Mesendoderm (in vitro differentiated cells): ENCODE results near the gene MMP28.

ENCODE experiments used
- DNase-seq: peaks from one replicate; pipeline ENCODE4 v3.0.0; 2013
- H2AK5ac ChIP-seq: 2 replicates; pipeline ENCODE4 v1.6.1; 2013; ENCODE audit warnings: low read length, inconsistent platforms
- H2BK120ac ChIP-seq: 2 replicates; pipeline ENCODE4 v1.6.1; 2013; ENCODE audit warnings: low read depth, mild to moderate bottlenecking, low read length, moderate library complexity, mixed read lengths
- H2BK15ac ChIP-seq: replicated peaks from 2 replicates; pipeline ENCODE4 v1.6.1; 2013; ENCODE audit warnings: low read depth, mild to moderate bottlenecking, moderate library complexity
- H2BK5ac ChIP-seq: 2 replicates; pipeline ENCODE4 v1.6.1; 2013; ENCODE audit warnings: low read length, inconsistent platforms
- H3K18ac ChIP-seq: 2 replicates; pipeline ENCODE4 v1.6.1; 2013; ENCODE audit warnings: mild to moderate bottlenecking, low read length, mixed read lengths
- H3K23ac ChIP-seq: one replicate; pipeline ENCODE4 v1.6.1; 2013; ENCODE audit warnings: low read length
- H3K27ac ChIP-seq: 2 replicates; pipeline ENCODE4 v1.5.1; 2013; ENCODE audit warnings: low read depth, mild to moderate bottlenecking, inconsistent platforms, low read length, moderate library complexity
- H3K27me3 ChIP-seq: 2 replicates; pipeline ENCODE4 v1.6.1; 2013; ENCODE audit warnings: low read length, control low read depth, mild to moderate bottlenecking, inconsistent platforms; ENCODE audit not compliant: insufficient read depth, poor library complexity
- H3K36me3 ChIP-seq: 2 replicates; pipeline ENCODE4 v1.6.1; 2013; ENCODE audit warnings: low read length, inconsistent platforms; ENCODE audit not compliant: control insufficient read depth, insufficient read depth
- H3K4ac ChIP-seq: one replicate; pipeline ENCODE4 v1.6.1; 2013; ENCODE audit warnings: low read depth, mild to moderate bottlenecking, low read length, moderate library complexity
- H3K4me1 ChIP-seq: 2 replicates; pipeline ENCODE4 v1.6.1; 2013; ENCODE audit warnings: low read depth, low read length, inconsistent platforms; ENCODE audit not compliant: control insufficient read depth
- H3K4me2 ChIP-seq: 2 replicates; pipeline ENCODE4 v1.6.1; 2013; ENCODE audit warnings: low read length
- H3K4me3 ChIP-seq: 2 replicates; pipeline ENCODE4 v1.5.1; 2013; ENCODE audit warnings: mild to moderate bottlenecking, low read length
- H3K56ac ChIP-seq: one replicate; pipeline ENCODE4 v1.6.1; 2013; ENCODE audit warnings: low read length
- H3K79me1 ChIP-seq: 2 replicates; pipeline ENCODE4 v1.6.1; 2013; ENCODE audit warnings: low read length, inconsistent platforms
- H3K79me2 ChIP-seq: 2 replicates; pipeline ENCODE4 v1.6.1; 2013; ENCODE audit warnings: mild to moderate bottlenecking, low read length; ENCODE audit not compliant: control insufficient read depth, insufficient read depth
- H3K9ac ChIP-seq: 2 replicates; pipeline ENCODE4 v1.6.1; 2013; ENCODE audit warnings: low read length, inconsistent platforms
- H4K5ac ChIP-seq: one replicate; pipeline ENCODE4 v1.6.1; 2013; ENCODE audit warnings: low read length
- H4K8ac ChIP-seq: one replicate; pipeline ENCODE4 v1.6.1; 2013; ENCODE audit warnings: low read depth, mild to moderate bottlenecking, control low read depth, low read length, moderate library complexity
- WGBS: extraction: QIAGEN DNeasy Blood & Tissue Kit; methylation state at CpG from one replicate; pipeline ENCODE4 v1.1.7; 2013; ENCODE audit warnings: low lambda C conversion rate, missing lambda C conversion rate; ENCODE audit not compliant: insufficient coverage; ENCODE audit errors: extremely low coverage; 5-methylcytosine and 5-hydroxymethylcytosine counted together

The MMP28 gene

GRCh38 chr17:35740997-35741931 lies 54.2 kb downstream of the MMP28 start:
- no peak overlapping the region for H2AK5ac ChIP-seq
- no peak overlapping the region for H2BK5ac ChIP-seq
- H3K23ac ChIP-seq = no peak overlapping the region
- no peak overlapping the region for H3K27ac ChIP-seq
- no peaks in the 10 kb centered on the region for H3K36me3 ChIP-seq
- no peaks in the 10 kb centered on the region for H3K4me1 ChIP-seq
- H2BK120ac ChIP-seq = no peak overlapping the region
- no peak overlapping the region for H2BK15ac ChIP-seq
- H3K56ac ChIP-seq = peak overlapping the region; percentile 25
- H4K5ac ChIP-seq = no peak overlapping the region
- peaks cover 14% of the 10 kb centered on the region for H3K27me3 ChIP-seq
- no peak overlapping the region for H3K4me2 ChIP-seq
- H3K9ac ChIP-seq = no peak overlapping the region
- no peak overlapping the region for H3K4ac ChIP-seq
- H3K18ac ChIP-seq = no peak overlapping the region
- no peaks in the 10 kb centered on the region for H3K79me1 ChIP-seq
- H4K8ac ChIP-seq = no peak overlapping the region
- no peak overlapping the region for H3K4me3 ChIP-seq
- no peaks in the 10 kb centered on the region for H3K79me2 ChIP-seq
- WGBS = no CpG with 5 or more reads among the region's 73 CpGs
- peak; percentile 54 for DNase-seq

GRCh38 chr17:35740216-35740615 lies 55.2 kb downstream of the MMP28 start:
- Histone ChIP-seq H3K4me3 (no peak overlapping the region), H4K8ac (no peak overlapping the region), H3K9ac (no peak overlapping the region), H3K4ac (no peak overlapping the region), H3K23ac (no peak overlapping the region), H3K4me1 (no peaks in the 10 kb centered on the region), H3K36me3 (no peaks in the 10 kb centered on the region), H2AK5ac (no peak overlapping the region), H3K18ac (no peak overlapping the region), H3K27me3 (peaks cover 14% of the 10 kb centered on the region), H3K56ac (no peak overlapping the region), H3K79me2 (no peaks in the 10 kb centered on the region), H2BK5ac (no peak overlapping the region), H4K5ac (no peak overlapping the region), H3K27ac (no peak overlapping the region), H3K79me1 (no peaks in the 10 kb centered on the region), H2BK120ac (no peak overlapping the region), H2BK15ac (no peak overlapping the region), H3K4me2 (no peak overlapping the region)
- DNase-seq = no peak
- WGBS = no CpG with 5 or more reads among the region's 7 CpGs

- Histone ChIP-seq H3K79me2 (no peaks in the 10 kb centered on the region), H3K56ac (no peak overlapping the region), H3K23ac (no peak overlapping the region), H2BK120ac (no peak overlapping the region), H4K8ac (no peak overlapping the region), H3K4me2 (no peak overlapping the region), H3K36me3 (no peaks in the 10 kb centered on the region), H3K79me1 (no peaks in the 10 kb centered on the region), H2BK15ac (no peak overlapping the region), H3K27me3 (peaks cover 14% of the 10 kb centered on the region), H3K18ac (no peak overlapping the region), H3K4me3 (no peak overlapping the region), H3K4me1 (no peaks in the 10 kb centered on the region), H2AK5ac (no peak overlapping the region), H2BK5ac (no peak overlapping the region), H3K27ac (no peak overlapping the region), H3K4ac (no peak overlapping the region), H4K5ac (no peak overlapping the region), H3K9ac (no peak overlapping the region)
- no peak for DNase-seq
- no CpG with 5 or more reads among the region's 5 CpGs for WGBS
Measured at GRCh38 chr17:35738519-35739133, 56.8 kb downstream of the MMP28 start.

DNA sequence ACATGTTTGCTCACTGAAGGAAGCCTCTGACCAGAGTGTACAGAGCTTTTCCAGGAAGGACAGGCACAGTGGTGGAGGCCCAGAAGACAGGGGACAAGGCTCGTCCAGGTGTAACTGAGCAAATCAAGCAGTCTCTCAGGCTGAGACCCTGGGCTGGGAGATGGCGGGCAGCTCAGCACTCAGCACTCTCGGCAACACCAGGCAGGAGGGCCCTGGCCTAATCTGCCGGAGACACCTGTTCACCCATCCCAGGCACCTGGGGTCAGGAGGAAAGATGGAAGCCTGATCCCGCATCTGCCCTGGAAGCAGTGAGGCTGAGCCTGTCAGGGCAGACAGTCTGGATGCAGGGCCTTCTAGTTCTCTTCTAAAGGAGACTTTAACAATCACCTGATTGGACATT lies 59.2 kb downstream of the MMP28 start:
- H3K79me1 ChIP-seq = no peaks in the 10 kb centered on the region
- no peak overlapping the region for H2BK15ac ChIP-seq
- no peak overlapping the region for H3K23ac ChIP-seq
- H2BK120ac ChIP-seq = no peak overlapping the region
- H3K4me3 ChIP-seq = no peak overlapping the region
- H3K18ac ChIP-seq = no peak overlapping the region
- H3K36me3 ChIP-seq = no peaks in the 10 kb centered on the region
- H3K4ac ChIP-seq = no peak overlapping the region
- no peak overlapping the region for H3K27ac ChIP-seq
- no peak overlapping the region for H3K4me2 ChIP-seq
- H3K79me2 ChIP-seq = no peaks in the 10 kb centered on the region
- H3K56ac ChIP-seq = no peak overlapping the region
- H3K27me3 ChIP-seq = peaks cover 10% of the 10 kb centered on the region
- H3K4me1 ChIP-seq = no peaks in the 10 kb centered on the region
- no peak overlapping the region for H2BK5ac ChIP-seq
- H4K8ac ChIP-seq = no peak overlapping the region
- no CpG with 5 or more reads among the region's 5 CpGs for WGBS
- H3K9ac ChIP-seq = no peak overlapping the region
- H2AK5ac ChIP-seq = no peak overlapping the region
- no peak overlapping the region for H4K5ac ChIP-seq
- DNase-seq = no peak

DNA sequence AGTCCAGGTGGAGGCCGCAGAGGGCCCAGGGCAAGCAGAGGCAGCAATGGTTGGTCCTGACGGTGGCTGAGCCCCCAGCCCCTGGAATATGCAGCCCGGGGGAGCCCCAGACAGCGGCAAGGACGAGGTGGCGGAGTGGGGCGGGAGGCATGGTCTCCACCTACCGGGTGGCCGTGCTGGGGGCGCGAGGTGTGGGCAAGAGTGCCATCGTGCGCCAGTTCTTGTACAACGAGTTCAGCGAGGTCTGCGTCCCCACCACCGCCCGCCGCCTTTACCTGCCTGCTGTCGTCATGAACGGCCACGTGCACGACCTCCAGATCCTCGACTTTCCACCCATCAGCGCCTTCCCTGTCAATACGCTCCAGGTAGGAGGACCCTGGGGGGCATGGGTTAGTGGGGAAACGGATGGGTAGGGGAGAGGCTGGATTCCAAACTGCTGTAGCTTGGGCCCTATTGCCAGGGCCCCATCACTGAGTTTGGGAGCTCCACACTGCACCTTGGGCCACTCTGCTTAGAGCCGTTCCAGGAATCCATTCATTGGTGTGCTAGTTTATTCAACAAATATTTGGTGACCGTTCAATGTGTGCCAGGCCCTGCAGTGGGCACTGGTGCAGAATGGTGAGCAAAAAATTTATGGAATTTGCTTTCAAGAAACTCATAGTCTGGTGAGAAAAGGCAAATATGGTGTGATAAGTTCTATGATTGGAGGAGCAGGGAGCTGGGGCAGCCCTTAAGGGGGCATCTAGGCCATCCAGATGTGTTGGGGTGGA lies 60.2 kb downstream of the MMP28 start:
- Histone ChIP-seq H3K23ac (no peak overlapping the region), H2BK120ac (no peak overlapping the region), H3K79me1 (no peaks in the 10 kb centered on the region), H3K56ac (no peak overlapping the region), H3K4me3 (no peak overlapping the region), H2BK5ac (no peak overlapping the region), H3K27me3 (peaks cover 3% of the 10 kb centered on the region), H4K8ac (no peak overlapping the region), H3K4me1 (peaks cover 7% of the 10 kb centered on the region), H4K5ac (no peak overlapping the region), H3K36me3 (no peaks in the 10 kb centered on the region), H3K9ac (no peak overlapping the region), H3K18ac (no peak overlapping the region), H2AK5ac (no peak overlapping the region), H3K79me2 (no peaks in the 10 kb centered on the region), H3K27ac (no peak overlapping the region), H3K4ac (no peak overlapping the region), H2BK15ac (no peak overlapping the region), H3K4me2 (no peak overlapping the region)
- DNase-seq = no peak
- no CpG with 5 or more reads among the region's 29 CpGs for WGBS
